CD4-positive, alpha-beta T cell treated with Interleukin-4 for 1 hour (primary cell): Measurements from ENCODE around the gene CELSR2.

Experiments
- DNase-seq, 2 donors: peaks; one replicate each; pipeline ENCODE4 v3.0.0-alpha.2; 2020 to 2022

Gene CELSR2

GRCh38 chr1:109252167-109252892 lies 3.0 kb downstream of the CELSR2 start:
- no peak for DNase-seq

GRCh38 chr1:109252893-109253802 lies 3.8 kb downstream of the CELSR2 start:
- no peak for DNase-seq

- DNase-seq = no peak
Observed at GRCh38 chr1:109253803-109254620, 4.7 kb downstream of the CELSR2 start.

- no peak for DNase-seq
Observed at GRCh38 chr1:109254621-109255096, 5.3 kb downstream of the CELSR2 start.

DNA sequence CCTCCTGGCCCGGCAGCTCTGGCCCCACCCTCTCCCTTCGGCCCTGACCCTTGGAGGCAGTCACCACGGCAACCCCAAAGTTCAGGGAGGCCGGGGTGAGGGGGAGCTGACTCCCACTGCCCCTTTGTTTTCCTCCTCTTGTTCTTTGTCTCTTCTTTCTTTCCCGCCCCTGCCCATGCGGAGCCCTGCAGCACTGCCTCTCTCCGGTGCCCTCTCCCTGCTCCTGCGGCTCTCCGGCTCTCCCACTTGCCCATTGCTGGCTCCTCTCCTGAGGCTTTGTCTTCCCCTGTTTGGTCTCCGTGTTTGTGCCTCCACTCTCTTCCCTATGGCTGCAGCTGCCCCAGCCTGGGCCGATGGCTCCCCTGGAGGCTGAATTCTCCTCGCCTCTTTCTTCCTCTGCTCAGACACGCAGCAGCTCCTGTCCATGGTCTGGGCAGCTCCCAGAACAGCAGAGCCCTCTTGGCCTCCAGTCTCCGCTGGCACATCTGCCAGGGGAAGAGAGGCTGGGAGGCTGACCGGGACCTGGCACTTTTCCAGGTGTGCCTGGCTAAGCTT lies 5.8 kb downstream of the CELSR2 start:
- DNase-seq = no peak

- no peak for DNase-seq
Observed at GRCh38 chr1:109255678-109256077, 6.3 kb downstream of the CELSR2 start.

DNA sequence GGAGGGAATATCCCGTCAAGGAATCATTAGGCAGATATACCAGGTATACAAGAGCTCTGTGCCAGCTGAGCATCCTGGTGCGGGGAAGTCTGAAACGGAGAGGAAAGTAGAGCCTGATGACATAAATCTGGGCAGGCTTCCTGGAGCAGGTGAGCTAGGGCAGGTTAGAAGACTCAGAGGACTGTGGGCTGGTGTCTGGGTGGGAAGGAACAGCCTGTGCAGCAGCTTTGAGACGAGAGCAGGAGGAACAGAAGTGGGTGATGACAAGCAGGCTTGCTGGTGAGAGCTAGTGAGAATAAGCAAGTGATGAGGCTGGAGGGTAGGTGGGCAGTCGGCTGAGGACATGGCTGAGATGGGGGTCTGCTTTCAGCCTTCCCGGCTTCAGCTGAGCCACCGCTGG lies 6.7 kb downstream of the CELSR2 start:
- no peak for DNase-seq

DNA sequence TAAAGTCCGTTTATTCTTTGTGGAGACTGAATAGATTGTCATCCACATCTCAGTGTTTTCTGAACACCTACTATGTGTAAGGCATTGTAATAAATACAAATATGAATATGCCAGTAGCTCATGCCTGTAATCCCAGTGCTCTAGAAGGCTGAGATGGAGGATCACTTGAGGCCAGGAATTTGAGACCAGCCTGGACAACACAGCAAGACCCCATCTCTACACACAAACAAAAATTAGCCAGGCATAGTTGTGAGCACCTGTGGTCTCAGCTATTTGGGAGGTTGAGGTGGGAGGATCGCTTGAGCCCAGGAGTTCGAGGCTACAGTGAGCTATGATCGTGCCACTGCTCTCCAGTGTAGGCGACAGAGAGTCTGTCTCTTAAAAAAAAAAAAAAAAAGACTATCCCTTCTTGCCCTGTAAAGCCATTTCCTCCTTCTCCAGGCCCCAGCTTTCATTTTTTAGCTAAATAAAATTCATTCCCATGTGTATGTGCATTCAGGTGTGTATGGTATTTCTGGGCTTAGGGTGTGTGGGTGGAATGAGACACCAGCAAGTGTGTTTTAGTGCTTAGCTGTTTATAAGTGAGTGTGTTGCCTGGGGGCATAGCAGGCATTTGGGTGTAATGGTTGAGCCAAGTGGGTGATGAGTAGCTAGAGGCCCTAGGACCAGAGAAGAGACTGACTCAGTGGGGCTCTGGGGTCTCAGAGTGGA lies 7.8 kb downstream of the CELSR2 start:
- no peak for DNase-seq

GRCh38 chr1:109257682-109258421 lies 8.5 kb downstream of the CELSR2 start:
- no peak for DNase-seq

DNA sequence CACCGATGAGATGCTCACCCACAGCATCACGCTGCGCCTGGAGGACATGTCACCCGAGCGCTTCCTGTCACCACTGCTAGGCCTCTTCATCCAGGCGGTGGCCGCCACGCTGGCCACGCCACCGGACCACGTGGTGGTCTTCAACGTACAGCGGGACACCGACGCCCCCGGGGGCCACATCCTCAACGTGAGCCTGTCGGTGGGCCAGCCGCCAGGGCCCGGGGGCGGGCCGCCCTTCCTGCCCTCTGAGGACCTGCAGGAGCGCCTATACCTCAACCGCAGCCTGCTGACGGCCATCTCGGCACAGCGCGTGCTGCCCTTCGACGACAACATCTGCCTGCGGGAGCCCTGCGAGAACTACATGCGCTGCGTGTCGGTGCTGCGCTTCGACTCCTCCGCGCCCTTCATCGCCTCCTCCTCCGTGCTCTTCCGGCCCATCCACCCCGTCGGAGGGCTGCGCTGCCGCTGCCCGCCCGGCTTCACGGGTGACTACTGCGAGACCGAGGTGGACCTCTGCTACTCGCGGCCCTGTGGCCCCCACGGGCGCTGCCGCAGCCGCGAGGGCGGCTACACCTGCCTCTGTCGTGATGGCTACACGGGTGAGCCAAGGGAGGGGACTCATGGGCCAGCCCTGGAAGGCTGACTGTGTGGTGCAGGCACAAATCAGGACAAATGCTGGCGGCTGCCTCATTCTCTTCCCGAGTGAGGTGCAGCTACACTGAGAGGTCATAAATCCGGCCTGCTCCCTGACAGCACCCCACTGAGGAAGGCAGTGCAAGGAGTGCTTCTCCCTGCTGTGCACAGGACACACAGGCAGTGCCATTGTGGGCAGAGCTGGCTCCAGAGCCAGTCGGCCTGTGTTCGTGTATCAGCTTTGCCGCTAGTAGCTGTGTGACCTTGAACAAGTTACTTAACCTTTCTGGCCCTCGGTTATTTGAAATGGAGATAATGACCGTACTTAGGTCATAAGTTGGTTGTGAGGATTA lies 9.4 kb downstream of the CELSR2 start:
- no peak for DNase-seq

DNA sequence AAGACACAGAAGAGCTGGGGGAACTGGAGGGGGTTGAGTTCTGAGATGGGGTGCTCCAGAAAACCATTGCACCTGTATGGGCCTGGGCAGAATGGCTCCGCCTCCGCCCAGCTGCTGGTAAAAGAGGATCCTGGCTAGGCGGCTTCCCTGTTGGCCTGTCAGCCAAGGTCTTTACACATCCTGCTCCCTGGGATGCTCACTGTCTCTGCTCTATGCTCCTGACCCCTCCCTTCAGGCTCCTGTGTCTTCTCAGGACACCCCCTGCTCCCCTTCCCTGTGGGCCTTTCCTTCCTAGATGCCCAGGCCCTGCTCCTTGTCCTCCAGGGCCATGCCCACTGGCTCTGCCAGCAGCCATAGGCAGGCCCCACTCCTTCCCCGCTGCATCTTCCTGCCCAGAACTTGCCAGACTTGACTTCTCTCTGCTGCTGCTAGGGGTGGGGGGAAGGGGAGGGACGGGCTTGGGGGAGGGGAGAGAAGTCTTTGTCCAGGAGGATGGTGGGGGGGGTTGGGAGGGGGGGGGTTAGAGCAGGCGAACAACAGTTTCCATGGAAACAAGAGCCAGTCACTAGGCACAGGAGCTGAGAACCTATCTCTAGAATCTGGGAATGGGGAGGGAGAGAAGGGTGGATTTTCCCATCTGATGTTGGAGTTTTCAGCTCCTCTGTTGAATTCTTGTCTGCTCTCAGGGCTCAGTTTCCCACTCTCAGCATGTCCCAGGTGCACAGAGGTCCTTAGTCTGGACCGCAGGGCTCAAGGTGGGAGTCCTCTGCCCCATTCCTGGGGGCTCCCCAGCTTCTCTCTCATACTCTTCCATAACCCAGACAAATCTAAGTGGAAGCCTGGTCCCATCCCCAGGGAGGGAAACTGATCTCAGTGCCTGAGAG lies 10.6 kb downstream of the CELSR2 start:
- DNase-seq = no peak

GRCh38 chr1:109261006-109261405 lies 11.7 kb downstream of the CELSR2 start:
- DNase-seq = no peak

- no peak for DNase-seq
Observed at GRCh38 chr1:109261578-109261977, 12.2 kb downstream of the CELSR2 start.

DNA sequence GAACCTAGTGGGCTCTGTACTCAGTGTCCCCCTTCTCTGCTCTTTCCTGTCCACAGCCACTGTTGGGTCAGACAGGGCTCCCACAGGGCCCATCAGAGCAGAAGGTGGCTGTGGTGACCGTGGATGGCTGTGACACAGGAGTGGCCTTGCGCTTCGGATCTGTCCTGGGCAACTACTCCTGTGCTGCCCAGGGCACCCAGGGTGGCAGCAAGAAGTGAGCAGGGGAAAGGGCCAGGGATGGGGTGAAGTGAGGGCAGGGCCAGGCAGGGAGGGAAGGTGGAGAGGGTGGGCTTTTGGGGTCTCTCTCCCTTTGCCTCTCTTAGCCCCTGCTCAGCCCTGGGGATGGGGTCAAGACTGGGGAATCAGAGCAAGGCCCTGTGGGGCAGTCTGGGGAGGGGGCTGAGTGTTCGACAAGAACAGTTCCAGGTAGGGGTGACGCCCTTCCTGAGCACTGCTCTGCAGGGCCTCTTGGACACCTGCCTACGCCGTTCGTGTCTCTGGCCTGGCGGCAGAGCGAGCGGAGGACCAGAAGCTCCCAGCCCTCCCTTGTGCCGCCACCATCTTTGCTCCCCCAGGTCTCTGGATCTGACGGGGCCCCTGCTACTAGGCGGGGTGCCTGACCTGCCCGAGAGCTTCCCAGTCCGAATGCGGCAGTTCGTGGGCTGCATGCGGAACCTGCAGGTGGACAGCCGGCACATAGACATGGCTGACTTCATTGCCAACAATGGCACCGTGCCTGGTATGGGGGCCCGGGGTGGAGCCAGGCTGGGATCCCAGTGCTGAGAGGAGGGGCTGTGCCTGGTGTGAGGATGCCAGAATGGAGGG lies 13.1 kb downstream of the CELSR2 start:
- no peak for DNase-seq

- no peak for DNase-seq
Observed at GRCh38 chr1:109263234-109263596, 13.9 kb downstream of the CELSR2 start.

DNA sequence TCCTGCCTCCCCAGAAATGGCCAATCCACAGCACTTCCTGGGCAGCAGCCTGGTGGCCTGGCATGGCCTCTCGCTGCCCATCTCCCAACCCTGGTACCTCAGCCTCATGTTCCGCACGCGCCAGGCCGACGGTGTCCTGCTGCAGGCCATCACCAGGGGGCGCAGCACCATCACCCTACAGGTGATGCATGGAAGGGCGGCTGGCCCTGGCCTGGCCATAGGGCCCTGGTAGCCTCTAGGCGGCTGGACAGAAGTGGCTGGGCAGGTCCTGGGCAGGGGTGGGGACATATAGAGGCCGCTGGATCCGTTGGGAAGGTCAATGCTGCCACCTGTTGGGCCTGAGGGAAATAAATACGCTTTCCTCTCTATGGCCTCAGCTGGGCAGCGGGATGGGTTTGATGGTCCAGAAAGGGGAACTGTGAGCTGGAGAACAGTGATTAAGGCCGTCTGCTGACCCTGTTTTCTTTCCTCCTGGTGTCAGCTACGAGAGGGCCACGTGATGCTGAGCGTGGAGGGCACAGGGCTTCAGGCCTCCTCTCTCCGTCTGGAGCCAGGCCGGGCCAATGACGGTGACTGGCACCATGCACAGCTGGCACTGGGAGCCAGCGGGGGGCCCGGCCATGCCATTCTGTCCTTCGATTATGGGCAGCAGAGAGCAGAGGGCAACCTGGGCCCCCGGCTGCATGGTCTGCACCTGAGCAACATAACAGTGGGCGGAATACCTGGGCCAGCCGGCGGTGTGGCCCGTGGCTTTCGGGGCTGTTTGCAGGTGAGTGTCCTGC lies 14.4 kb downstream of the CELSR2 start:
- DNase-seq = peak; percentile 72 to 73

GRCh38 chr1:109264379-109264755 lies 15.0 kb downstream of the CELSR2 start:
- DNase-seq = no peak
